GM19023 (cell line): ENCODE measurements around the gene MTUS2.

ENCODE experiments used
- ATAC-seq: cut with Tn5 transposase; IDR thresholded peaks from one replicate; pipeline ENCODE4 v1.9.1; 2021; ENCODE audit warnings: mild to moderate bottlenecking, moderate library complexity; ENCODE audit not compliant: unreplicated experiment

The MTUS2 gene

GRCh38 chr13:29499506-29500165 lies 679.5 kb downstream of the MTUS2 start:
- ATAC-seq, result no peak

GRCh38 chr13:29500386-29500785 lies 680.2 kb downstream of the MTUS2 start:
- ATAC-seq, result no peak

DNA sequence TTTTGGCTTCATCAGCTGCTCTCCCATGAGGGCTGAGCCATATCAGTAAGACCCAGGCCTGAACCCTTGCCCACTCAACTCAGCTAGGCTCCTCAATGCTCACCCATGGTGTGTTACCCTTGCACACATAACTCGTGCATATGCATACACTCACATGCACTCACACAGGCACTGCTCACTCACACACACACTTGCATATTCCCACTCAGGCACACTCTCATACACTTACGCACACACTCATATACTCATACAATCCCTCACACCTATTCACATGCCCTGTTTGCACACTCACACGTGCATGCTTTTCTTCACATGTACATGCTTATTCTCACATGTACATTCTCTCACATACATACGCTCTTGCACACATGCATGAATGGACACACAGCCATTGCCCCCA lies 681.5 kb downstream of the MTUS2 start:
- no peak for ATAC-seq

- ATAC-seq, result no peak
These were observed 682.4 kb downstream of the MTUS2 start for GRCh38 chr13:29502391-29503008.

DNA sequence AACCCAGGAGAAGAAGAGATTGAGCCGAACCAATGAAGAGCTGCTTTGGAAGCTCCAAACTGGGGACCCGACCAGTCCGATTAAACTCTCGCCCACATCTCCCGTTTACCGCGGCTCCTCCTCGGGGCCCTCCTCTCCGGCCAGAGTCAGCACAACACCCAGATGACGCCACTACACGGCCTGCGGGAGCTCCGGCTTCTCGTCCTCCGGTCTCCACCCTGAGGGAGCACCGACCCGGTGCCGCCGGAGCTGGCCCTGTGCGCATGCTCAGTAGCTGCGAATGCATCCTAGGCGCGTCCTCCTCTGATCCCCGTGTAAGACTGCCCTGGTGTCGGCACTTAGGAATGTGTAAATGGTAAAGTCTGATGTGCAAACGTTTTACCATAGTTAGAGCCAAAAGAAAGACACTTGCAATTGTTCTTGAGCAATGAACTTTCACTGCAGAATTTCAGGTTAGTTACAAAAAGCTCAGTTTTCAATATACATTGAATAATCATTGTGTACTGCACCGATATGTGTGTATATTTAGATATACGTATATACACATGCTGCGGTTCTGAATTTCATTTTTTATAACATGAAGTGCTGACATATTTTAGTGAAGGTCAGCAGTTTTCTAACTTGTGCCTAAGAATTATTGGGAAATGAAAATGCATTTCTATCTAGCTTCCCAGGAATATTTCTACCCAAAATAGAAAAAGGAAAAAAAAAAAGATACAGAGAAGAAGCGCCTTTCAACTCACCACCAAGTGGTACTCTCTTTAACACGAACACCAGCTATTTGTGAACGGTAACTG lies 683.1 kb downstream of the MTUS2 start:
- no peak for ATAC-seq

DNA sequence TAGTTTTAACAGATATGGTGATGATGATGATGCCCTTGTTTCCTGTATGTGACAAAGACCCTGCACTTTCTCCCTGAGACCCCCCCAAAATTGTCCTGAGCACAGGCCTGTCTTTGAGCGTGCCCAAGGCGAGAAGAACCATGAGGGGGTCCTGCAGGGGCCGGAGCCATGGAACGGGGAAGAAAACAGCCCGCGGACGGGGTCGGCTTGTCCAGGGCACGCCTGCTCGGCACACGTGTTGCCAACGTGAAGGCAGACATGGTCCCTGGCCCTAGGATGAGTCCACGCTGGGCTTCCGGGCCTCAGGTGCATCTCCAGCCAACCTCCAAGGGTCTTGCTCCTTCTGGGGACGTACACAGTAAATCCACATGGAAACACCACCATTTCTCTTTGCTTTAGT lies 684.6 kb downstream of the MTUS2 start:
- no peak for ATAC-seq

DNA sequence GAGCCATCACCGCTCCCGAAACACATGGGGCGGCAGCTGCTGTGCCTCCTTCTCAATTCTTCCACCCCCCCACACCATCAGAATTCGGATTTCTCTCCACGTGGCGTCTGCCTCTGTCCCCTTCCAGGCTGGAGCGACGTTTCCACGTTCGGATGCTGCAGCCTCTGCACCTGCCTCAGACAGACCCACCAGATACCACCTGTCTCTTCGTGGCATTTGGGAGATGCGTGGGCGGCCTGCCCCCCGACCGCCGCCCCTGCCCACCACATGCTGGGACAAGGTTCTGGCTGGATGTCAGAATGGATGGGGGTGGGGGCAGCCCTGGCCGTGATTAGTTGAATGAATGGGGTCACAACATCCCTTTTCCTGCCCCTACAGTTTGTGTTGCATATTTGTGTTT lies 685.4 kb downstream of the MTUS2 start:
- no peak for ATAC-seq

DNA sequence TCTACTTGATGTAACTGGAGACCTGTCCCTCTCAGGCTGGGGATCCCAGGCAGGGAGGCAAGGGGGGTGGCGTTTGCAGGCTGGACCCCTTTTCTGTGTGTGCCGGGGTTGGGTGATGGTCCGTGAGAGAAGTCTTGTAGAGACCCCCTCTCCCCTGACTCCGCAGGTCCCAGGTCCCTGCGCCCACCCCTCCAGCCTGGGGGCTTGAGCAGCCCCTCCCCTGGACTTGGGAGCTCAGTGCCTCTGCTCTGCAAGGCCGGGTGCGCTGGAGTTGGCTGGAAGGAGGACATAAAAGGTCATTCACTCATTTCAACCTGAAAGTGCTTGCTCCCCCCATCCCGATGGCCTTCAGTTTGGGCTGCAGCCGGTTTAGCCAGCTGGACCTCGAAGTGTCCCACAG lies 685.8 kb downstream of the MTUS2 start:
- no peak for ATAC-seq

DNA sequence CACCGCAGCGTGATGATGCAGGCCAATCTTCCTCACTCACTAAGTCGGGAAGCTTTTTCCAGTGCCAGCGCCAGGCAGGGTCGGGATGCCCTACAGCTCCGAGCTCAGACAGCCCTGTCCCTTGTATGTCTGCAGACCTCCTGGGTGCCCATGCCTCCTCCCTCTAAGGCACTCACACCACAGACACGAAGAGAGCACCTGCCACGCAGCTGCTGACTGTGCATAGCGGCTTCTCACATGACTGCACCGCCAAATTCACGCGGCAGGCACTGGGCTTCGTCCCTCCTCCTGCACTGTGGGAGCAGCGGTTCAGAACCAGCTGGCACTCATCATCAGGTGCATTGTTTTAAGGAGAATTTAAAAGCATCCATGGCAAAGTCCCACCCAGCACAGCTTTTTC lies 687.2 kb downstream of the MTUS2 start:
- ATAC-seq, result no peak

GRCh38 chr13:29508130-29508875 lies 688.2 kb downstream of the MTUS2 start:
- peak; percentile 83 for ATAC-seq

GRCh38 chr13:29508876-29509252 lies 688.7 kb downstream of the MTUS2 start:
- no peak for ATAC-seq

- ATAC-seq, result no peak
These were observed 690.0 kb downstream of the MTUS2 start for GRCh38 chr13:29509999-29510589.

- no peak for ATAC-seq
These were observed 690.5 kb downstream of the MTUS2 start for GRCh38 chr13:29510651-29511084.

GRCh38 chr13:29511106-29511796 lies 691.1 kb downstream of the MTUS2 start:
- no peak for ATAC-seq

DNA sequence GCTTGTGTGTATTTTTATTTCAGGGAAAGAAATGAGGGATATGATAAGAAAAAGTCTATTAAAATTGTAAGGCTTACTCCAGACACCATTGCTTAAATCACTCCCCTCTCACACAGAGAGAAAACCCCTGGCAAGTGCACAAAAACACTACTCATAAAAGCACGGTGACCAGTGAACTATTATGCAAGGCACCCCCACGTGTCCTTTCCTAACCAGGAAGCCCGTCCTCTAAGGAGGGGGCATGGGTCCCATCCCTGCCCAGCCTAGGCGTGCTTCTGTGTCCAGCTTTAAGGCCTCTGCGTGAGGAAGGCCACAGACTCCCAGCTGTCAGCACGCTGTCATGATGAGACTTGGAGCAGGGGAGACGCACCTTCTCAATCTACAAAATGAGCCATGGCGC lies 691.8 kb downstream of the MTUS2 start:
- ATAC-seq, result no peak

- ATAC-seq, result no peak
These were observed 693.2 kb downstream of the MTUS2 start for GRCh38 chr13:29513002-29513980.

GRCh38 chr13:29513981-29514719 lies 694.0 kb downstream of the MTUS2 start:
- ATAC-seq, result no peak

GRCh38 chr13:29514720-29515310 lies 694.7 kb downstream of the MTUS2 start:
- no peak for ATAC-seq
